GM13976 (cell line): ENCODE results near the gene SLC22A12.
"Not testable (repeated sequence)": the region's sequence is repeated elsewhere in the genome, so short reads cannot be mapped to it uniquely, and the experiment has no call there.

ENCODE experiments used
- DNase-seq: peaks from one replicate; pipeline ENCODE4 v3.0.0; 2012; ENCODE audit warnings: low spot score
- in situ Hi-C: fragments of 300-500 bp; cut with MboI; formaldehyde crosslinking; loops from one replicate; pipeline ENCODE4 v1.12.0; 2022; ENCODE audit warnings: low sequenced_read_pairs, mixed read lengths, inconsistent platforms; ENCODE audit not compliant: unreplicated experiment
- TF ChIP-seq, protein P1 (sequence below): IDR thresholded peaks from 2 replicates; pipeline ENCODE4 v1.5.1; 2012; ENCODE audit warnings: borderline replicate concordance, mild to moderate bottlenecking; ENCODE audit not compliant: insufficient read depth; ENCODE audit errors: extremely low read depth, missing control alignments, control extremely low read depth

SLC22A12 gene

DNA sequence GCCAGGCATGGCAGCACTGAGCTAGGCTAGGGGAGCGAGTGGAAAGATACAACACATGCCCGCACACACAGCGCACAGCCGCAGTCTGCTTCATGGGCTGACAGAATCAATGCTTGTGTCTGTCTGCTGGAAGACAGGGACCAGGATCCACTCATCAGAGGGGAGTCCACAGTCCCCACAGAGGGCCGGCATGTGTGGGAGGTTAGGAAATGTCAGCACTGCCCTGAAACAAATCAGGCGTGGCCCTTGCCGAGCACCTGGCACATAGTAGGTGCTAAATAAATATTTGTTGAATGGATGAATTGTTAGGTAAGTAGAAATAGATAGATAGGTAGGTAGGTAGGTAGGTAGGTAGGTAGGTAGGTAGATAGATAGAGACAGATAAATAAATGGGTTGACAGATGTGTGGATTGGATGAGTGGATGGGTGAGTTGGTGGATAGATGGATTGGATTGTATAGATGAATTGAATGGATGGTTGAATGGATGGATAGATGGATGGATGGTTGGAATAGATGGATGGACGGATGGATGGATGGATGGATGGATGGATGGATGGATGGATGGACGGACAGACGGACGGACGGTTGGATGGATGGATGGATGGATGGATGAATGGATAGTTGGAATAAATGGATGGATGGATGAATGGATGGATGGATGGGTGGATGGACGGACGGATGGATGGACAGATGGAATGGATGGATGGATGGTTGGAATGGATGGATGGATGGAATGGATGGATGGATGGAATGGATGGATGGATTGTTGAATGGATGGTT lies 3.3 kb downstream of the SLC22A12 start:
- DNase-seq = no peak
- in situ Hi-C loops = no loop called here
- TF ChIP-seq, protein P1, sequence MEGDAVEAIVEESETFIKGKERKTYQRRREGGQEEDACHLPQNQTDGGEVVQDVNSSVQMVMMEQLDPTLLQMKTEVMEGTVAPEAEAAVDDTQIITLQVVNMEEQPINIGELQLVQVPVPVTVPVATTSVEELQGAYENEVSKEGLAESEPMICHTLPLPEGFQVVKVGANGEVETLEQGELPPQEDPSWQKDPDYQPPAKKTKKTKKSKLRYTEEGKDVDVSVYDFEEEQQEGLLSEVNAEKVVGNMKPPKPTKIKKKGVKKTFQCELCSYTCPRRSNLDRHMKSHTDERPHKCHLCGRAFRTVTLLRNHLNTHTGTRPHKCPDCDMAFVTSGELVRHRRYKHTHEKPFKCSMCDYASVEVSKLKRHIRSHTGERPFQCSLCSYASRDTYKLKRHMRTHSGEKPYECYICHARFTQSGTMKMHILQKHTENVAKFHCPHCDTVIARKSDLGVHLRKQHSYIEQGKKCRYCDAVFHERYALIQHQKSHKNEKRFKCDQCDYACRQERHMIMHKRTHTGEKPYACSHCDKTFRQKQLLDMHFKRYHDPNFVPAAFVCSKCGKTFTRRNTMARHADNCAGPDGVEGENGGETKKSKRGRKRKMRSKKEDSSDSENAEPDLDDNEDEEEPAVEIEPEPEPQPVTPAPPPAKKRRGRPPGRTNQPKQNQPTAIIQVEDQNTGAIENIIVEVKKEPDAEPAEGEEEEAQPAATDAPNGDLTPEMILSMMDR = no peak

- DNase-seq, in situ Hi-C loops: not testable (repeated sequence)
Observed at GRCh38 chr11:64595922-64596321, 4.9 kb downstream of the SLC22A12 start.

DNA sequence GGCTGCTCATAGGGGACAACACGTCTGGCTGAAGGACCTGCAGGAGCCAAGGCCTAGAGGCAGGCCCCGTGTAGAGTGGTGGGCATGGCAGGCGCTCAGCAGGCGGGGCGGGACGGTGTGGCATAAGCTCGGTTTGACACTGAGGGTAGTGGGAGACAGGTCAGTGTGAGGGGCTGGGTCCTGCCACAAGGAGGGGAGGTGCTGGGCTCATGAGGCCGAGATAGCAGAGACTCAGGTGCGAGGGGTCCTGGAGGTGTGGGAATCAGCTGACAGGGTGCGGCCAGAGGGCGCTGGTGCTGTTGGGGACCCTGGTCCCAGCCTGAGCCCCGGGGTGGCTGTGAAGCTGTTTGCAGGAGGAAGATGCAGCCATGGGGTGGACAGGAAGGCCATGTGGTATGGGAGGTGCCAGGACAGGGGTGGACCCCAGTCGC lies 6.7 kb downstream of the SLC22A12 start:
- TF ChIP-seq, protein P1 = no peak

DNA sequence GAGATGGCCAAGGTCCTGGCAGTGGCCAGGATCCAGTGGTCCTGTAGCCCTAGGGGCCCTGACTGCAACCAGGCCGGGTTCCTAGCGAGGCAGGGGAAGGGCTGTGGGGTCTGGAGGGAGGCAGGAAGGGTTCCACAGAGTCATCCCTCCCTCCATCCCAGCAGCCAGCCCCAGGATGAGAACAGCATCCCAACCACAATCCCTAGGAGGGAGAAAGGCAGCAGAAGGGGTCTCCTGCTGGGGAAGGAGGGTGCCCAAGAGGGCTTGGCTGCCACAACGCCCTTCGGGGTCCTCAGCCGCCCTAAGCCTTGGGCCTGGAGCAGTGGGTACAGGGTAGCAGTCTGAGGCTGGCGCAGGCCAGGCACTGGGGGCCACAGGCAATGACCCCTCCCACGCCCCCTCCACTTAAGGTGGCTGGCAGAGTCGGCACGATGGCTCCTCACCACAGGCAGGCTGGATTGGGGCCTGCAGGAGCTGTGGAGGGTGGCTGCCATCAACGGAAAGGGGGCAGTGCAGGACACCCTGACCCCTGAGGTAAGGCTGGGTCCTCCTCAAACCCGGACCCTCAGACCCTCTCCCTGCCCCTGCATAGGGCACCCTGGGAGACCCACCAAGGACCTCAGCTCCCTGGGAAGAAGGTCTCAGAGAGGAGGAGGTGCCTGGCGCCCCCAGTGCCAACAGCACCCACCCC lies 7.2 kb downstream of the SLC22A12 start:
- DNase-seq = no peak
- in situ Hi-C loops = no loop called here
- TF ChIP-seq, protein P1 = no peak

More for the DNA sequence above, 6.7 kb downstream of the SLC22A12 start:
- DNase-seq = no peak
- in situ Hi-C loops = no loop called here

DNA sequence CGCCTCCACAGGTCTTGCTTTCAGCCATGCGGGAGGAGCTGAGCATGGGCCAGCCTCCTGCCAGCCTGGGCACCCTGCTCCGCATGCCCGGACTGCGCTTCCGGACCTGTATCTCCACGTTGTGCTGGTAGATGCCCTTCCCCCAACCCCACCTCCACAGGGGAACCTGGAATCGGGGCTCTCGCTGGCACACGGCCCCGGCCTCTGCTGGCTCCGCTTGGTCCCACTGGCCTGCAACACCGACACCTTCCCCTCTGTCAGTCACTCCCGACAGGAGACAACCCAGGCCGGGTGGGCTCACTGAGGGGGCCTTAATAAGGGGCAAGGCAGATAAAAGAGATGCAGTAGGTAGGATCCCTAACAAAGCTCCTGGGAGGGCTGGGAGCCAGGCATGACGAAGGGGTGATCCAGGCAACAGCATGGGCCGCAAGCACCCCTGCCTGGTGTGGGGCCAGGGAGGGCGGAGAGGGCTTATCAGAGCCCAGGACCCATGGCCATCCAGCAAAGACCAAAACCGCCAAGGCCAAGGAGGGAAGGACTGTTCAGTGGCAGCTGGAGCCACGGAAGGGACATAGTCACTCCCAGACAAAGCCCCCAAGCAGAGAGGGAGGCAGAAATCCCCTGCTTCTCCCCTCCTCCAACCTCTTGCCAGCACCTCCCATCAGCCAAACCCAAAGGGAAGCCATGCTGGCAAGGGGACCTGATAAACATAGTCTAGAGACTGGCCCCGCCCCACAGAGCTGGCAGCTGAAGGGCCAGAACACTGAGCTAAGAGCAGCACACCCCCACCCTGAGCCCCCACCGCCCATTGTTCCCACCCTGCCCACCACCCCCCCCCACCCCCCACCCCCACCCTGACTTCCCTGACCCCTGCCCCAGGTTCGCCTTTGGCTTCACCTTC lies 8.0 kb downstream of the SLC22A12 start:
- no peak for DNase-seq
- TF ChIP-seq, protein P1 = no peak
- in situ Hi-C loops = no loop called here

DNA sequence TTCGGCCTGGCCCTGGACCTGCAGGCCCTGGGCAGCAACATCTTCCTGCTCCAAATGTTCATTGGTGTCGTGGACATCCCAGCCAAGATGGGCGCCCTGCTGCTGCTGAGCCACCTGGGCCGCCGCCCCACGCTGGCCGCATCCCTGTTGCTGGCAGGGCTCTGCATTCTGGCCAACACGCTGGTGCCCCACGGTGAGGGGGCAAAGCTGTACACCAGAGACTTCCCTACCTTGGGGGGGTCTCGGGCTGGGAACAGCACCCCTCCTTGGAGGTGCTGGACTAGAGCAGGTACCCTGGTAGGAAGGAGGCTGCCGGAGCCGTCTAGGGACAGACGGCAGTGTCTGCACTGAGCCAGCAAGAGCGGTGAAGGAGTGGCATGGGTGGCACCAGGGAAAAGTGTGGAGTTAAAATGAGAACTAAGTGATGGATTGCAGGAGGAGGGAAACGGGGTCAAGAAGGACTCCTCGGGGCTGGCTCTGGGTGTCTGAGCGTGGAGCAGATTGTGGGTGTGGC lies 8.7 kb downstream of the SLC22A12 start:
- DNase-seq = no peak
- TF ChIP-seq, protein P1 = no peak
- in situ Hi-C loops = no loop called here
